ENCODE measurements around the gene ZGPAT. TPM values are rescaled to one million over a fixed set of nuclear protein-coding genes. Genes with fewer than 3 reads are reported as not detected.

Gene ZGPAT
- total and polyA plus RNA-seq, 9 of the 15 experiments (the other 6 are each of a cell fraction or from before 2014, with no cell fraction given) = 0.14 to 26.6 (median 7.4) TPM

GRCh38 chr20:63740627-63741353 is 33.0 kb downstream of the ZGPAT start (continued):
- TF ChIP-seq ZBTB43 (CRISPR knock-in tag; IDR thresholded peaks at IDR 0.05) = no peak
- TF ChIP-seq SPI1 (IDR thresholded peaks at IDR 0.05; ENCODE audit: borderline replicate concordance, low read depth, low read length) = no peak
- TF ChIP-seq NFRKB (IDR thresholded peaks at IDR 0.05; ENCODE audit: low read depth) = no peak
- TF ChIP-seq ZNF23 (CRISPR knock-in tag; IDR thresholded peaks at IDR 0.05) = no peak
- no peak for TF ChIP-seq MCM3 (IDR thresholded peaks at IDR 0.05)
- no peak for TF ChIP-seq SIX5 (IDR thresholded peaks at IDR 0.05; ENCODE audit: borderline replicate concordance in 1 of 2, insufficient read depth in 1 of 2, low read depth in 1 of 2, low read length in 2 of 2)
- TF ChIP-seq RHOXF2B (CRISPR knock-in tag; conservative IDR thresholded peaks at IDR 0.05) = no peak
- peak; percentile 20; the same call in 1 of the 2 replicates for TF ChIP-seq ZNF12 (CRISPR knock-in tag; IDR thresholded peaks at IDR 0.05)
- no peak for TF ChIP-seq RERE (CRISPR knock-in tag; IDR thresholded peaks at IDR 0.05; ENCODE audit: borderline replicate concordance)
- TF ChIP-seq ZC3H11A (IDR thresholded peaks at IDR 0.05; ENCODE audit: low read depth, low read length) = no peak
- TF ChIP-seq ZBTB40 (IDR thresholded peaks at IDR 0.05) = 0 out of 2 replicates have a peak, but pooled peaks have one; percentile 23
- no peak for TF ChIP-seq ZBTB40 (CRISPR knock-in tag; IDR thresholded peaks at IDR 0.05)
